Jurkat, Clone E6-1 (cell line): ENCODE results near the gene WAC.
"Not testable (repeated sequence)": the region's sequence is repeated elsewhere in the genome, so short reads cannot be mapped to it uniquely, and the experiment has no call there.

ENCODE experiments used
- DNase-seq: peaks from one replicate; pipeline ENCODE4 v3.0.0-alpha.2; 2011; ENCODE audit warnings: low read depth, low spot score
- H3K4me3 ChIP-seq: 2 replicates; pipeline ENCODE4 v1.5.1; 2011; ENCODE audit warnings: mild to moderate bottlenecking, low read length, control low read depth, moderate library complexity

WAC gene

GRCh38 chr10:28558923-28559508 lies 26.1 kb downstream of the WAC start:
- no peak overlapping the region for H3K4me3 ChIP-seq
- no peak for DNase-seq

GRCh38 chr10:28559618-28560017 lies 26.7 kb downstream of the WAC start:
- DNase-seq = no peak

GRCh38 chr10:28560617-28561016 lies 27.7 kb downstream of the WAC start:
- H3K4me3 ChIP-seq = no peak overlapping the region
- DNase-seq = no peak

More at GRCh38 chr10:28559618-28560017, 26.7 kb downstream of the WAC start:
- no peak overlapping the region for H3K4me3 ChIP-seq

GRCh38 chr10:28561531-28561930 lies 28.6 kb downstream of the WAC start:
- no peak for DNase-seq
- no peak overlapping the region for H3K4me3 ChIP-seq

- DNase-seq = no peak
- H3K4me3 ChIP-seq = no peak overlapping the region
Measured at GRCh38 chr10:28564905-28565304, 32.0 kb downstream of the WAC start.

- no peak overlapping the region for H3K4me3 ChIP-seq
- no peak for DNase-seq
Measured at GRCh38 chr10:28566458-28567015, 33.6 kb downstream of the WAC start.

GRCh38 chr10:28569506-28570159 lies 36.7 kb downstream of the WAC start:
- H3K4me3 ChIP-seq = no peak overlapping the region
- DNase-seq = no peak

- no peak overlapping the region for H3K4me3 ChIP-seq
- DNase-seq = no peak
Measured at GRCh38 chr10:28570598-28570997, 37.7 kb downstream of the WAC start.

- no peak overlapping the region for H3K4me3 ChIP-seq
Measured at GRCh38 chr10:28571265-28571664, 38.3 kb downstream of the WAC start.

GRCh38 chr10:28574214-28574613 lies 41.3 kb downstream of the WAC start:
- H3K4me3 ChIP-seq, DNase-seq: not testable (repeated sequence)

More at GRCh38 chr10:28571265-28571664, 38.3 kb downstream of the WAC start:
- no peak for DNase-seq

- H3K4me3 ChIP-seq = no peak overlapping the region
- no peak for DNase-seq
Measured at GRCh38 chr10:28575852-28576251, 42.9 kb downstream of the WAC start.

- no peak for DNase-seq
- H3K4me3 ChIP-seq = no peak overlapping the region
Measured at GRCh38 chr10:28577506-28577905, 44.6 kb downstream of the WAC start.

GRCh38 chr10:28578454-28578853 lies 45.5 kb downstream of the WAC start:
- no peak for DNase-seq
- no peak overlapping the region for H3K4me3 ChIP-seq

GRCh38 chr10:28580825-28581224 lies 47.9 kb downstream of the WAC start:
- H3K4me3 ChIP-seq = no peak overlapping the region
- no peak for DNase-seq

GRCh38 chr10:28581916-28582315 lies 49.0 kb downstream of the WAC start:
- no peak for DNase-seq
- H3K4me3 ChIP-seq = no peak overlapping the region

GRCh38 chr10:28585076-28585475 lies 52.2 kb downstream of the WAC start:
- H3K4me3 ChIP-seq = no peak overlapping the region
- no peak for DNase-seq

- DNase-seq = no peak
Measured at GRCh38 chr10:28586176-28586575, 53.3 kb downstream of the WAC start.

GRCh38 chr10:28587270-28587969 lies 54.5 kb downstream of the WAC start:
- no peak for DNase-seq
- no peak overlapping the region for H3K4me3 ChIP-seq

More at GRCh38 chr10:28586176-28586575, 53.3 kb downstream of the WAC start:
- no peak overlapping the region for H3K4me3 ChIP-seq

- no peak for DNase-seq
- no peak overlapping the region for H3K4me3 ChIP-seq
Measured at GRCh38 chr10:28587970-28588290, 55.0 kb downstream of the WAC start.

- no peak overlapping the region for H3K4me3 ChIP-seq
- no peak for DNase-seq
Measured at GRCh38 chr10:28592953-28593352, 60.0 kb downstream of the WAC start.
